ENCODE data around the gene SMIM23. TPM values are rescaled to one million over a fixed set of nuclear protein-coding genes. Genes with fewer than 3 reads are reported as not detected.

The SMIM23 gene
- polyA plus RNA-seq, 1 of the 3 experiments (the other 2 are of a cell fraction) = not detected

DNA sequence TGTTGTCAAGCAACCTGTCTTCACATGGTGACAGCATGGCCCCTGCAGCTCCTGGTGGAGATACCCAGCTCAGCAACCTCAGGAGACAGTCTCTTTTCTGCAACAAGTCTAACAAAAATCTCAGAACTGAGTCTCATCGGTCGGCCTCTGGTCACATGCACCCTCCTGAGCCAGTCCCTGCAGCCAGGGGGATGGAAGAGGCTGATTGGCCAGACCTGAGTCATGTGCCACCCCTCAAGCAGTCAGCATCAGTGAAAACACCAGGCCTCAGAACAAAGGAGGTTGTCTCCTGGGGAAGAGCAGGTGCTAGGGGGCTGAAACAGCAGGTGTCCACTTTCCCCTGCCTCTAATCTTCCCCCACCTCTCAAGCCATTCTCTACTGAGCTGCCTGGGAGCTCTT, 54.4 kb downstream of the SMIM23 start:
- POLR2A ChIA-PET = no interaction called here
- H3K27me3 ChIP-seq (ENCODE audit: insufficient read depth) = no peaks in the 10 kb centered on the region
- H3K9me2 ChIP-seq = no peaks in the 10 kb centered on the region
- H3K79me2 ChIP-seq (ENCODE audit: insufficient read depth) = no peaks in the 10 kb centered on the region
- no peak overlapping the region for H3K4me2 ChIP-seq
- H3F3A ChIP-seq (replicated peaks; ENCODE audit: insufficient read depth) = no peaks in the 10 kb centered on the region
- H3K36me3 ChIP-seq (replicated peaks in 1 of 2; ENCODE audit: control insufficient read depth in 1 of 2, insufficient read depth in 2 of 2, low read length in 1 of 2) = no peaks in the 10 kb centered on the region
- no peak overlapping the region for H3K9ac ChIP-seq
- no peaks in the 10 kb centered on the region for H3K9me3 ChIP-seq
- WGBS (ENCODE audit: low lambda C conversion rate) = 29% methylated on average over 2 of the region's 2 CpGs
- no peak overlapping the region for H3K4me3 ChIP-seq (ENCODE audit: low read depth in 2 of 2, low read length in 1 of 2)
- DNase-seq = no peak
- no peaks in the 10 kb centered on the region for H4K20me1 ChIP-seq (ENCODE audit: insufficient read depth)
- H3K4me1 ChIP-seq (ENCODE audit: control insufficient read depth in 1 of 2, insufficient read depth in 2 of 2, low read depth in 1 of 2, low read length in 1 of 2) = no peaks in the 10 kb centered on the region
- no peak overlapping the region for H2AFZ ChIP-seq (ENCODE audit: low read depth)
- CTCF ChIA-PET = interaction anchor here (1.3 to 2.0 kb wide), 2 partner anchors 18 to 421 kb away, joined by 6 to 7 read pairs; partner anchors contain the start of gene FGF18
- TF ChIP-seq, protein P1, sequence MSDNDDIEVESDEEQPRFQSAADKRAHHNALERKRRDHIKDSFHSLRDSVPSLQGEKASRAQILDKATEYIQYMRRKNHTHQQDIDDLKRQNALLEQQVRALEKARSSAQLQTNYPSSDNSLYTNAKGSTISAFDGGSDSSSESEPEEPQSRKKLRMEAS (IDR thresholded peaks at IDR 0.05; ENCODE audit: low read depth) = no peak
- TF ChIP-seq TCF12 (IDR thresholded peaks at IDR 0.05) = no peak
- TF ChIP-seq RXRA (IDR thresholded peaks at IDR 0.05; ENCODE audit: borderline replicate concordance, low read depth) = no peak
- no peak for TF ChIP-seq NFIC (IDR thresholded peaks at IDR 0.05; ENCODE audit: borderline replicate concordance)
- TF ChIP-seq, protein P2, sequence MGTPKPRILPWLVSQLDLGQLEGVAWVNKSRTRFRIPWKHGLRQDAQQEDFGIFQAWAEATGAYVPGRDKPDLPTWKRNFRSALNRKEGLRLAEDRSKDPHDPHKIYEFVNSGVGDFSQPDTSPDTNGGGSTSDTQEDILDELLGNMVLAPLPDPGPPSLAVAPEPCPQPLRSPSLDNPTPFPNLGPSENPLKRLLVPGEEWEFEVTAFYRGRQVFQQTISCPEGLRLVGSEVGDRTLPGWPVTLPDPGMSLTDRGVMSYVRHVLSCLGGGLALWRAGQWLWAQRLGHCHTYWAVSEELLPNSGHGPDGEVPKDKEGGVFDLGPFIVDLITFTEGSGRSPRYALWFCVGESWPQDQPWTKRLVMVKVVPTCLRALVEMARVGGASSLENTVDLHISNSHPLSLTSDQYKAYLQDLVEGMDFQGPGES (IDR thresholded peaks at IDR 0.05; ENCODE audit: low read depth, low read length) = no peak
- TF ChIP-seq POLR2AphosphoS5 (IDR thresholded peaks at IDR 0.05; ENCODE audit: low read depth, low read length) = no peak
- no peak for TF ChIP-seq SMC3 (IDR thresholded peaks at IDR 0.05; ENCODE audit: low read depth, low read length)
- TF ChIP-seq FOSL2 (IDR thresholded peaks at IDR 0.05; ENCODE audit: borderline replicate concordance, low read depth) = no peak
- TF ChIP-seq MEF2A (IDR thresholded peaks at IDR 0.05; ENCODE audit: borderline replicate concordance, low read depth) = no peak
- TF ChIP-seq, protein P3, sequence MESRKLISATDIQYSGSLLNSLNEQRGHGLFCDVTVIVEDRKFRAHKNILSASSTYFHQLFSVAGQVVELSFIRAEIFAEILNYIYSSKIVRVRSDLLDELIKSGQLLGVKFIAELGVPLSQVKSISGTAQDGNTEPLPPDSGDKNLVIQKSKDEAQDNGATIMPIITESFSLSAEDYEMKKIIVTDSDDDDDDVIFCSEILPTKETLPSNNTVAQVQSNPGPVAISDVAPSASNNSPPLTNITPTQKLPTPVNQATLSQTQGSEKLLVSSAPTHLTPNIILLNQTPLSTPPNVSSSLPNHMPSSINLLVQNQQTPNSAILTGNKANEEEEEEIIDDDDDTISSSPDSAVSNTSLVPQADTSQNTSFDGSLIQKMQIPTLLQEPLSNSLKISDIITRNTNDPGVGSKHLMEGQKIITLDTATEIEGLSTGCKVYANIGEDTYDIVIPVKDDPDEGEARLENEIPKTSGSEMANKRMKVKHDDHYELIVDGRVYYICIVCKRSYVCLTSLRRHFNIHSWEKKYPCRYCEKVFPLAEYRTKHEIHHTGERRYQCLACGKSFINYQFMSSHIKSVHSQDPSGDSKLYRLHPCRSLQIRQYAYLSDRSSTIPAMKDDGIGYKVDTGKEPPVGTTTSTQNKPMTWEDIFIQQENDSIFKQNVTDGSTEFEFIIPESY (IDR thresholded peaks at IDR 0.05; ENCODE audit: borderline replicate concordance, low read depth) = no peak
- TF ChIP-seq RAD21 (IDR thresholded peaks at IDR 0.05; ENCODE audit: low read length) = no peak
- no peak for TF ChIP-seq RCOR1 (IDR thresholded peaks at IDR 0.05; ENCODE audit: low read length)
- TF ChIP-seq YY1 (IDR thresholded peaks at IDR 0.05; ENCODE audit: low read depth) = no peak
- TF ChIP-seq RFX5 (IDR thresholded peaks at IDR 0.05; ENCODE audit: low read length) = no peak
- TF ChIP-seq MXI1 (IDR thresholded peaks at IDR 0.05; ENCODE audit: low read depth, low read length) = no peak
- TF ChIP-seq, protein P4, sequence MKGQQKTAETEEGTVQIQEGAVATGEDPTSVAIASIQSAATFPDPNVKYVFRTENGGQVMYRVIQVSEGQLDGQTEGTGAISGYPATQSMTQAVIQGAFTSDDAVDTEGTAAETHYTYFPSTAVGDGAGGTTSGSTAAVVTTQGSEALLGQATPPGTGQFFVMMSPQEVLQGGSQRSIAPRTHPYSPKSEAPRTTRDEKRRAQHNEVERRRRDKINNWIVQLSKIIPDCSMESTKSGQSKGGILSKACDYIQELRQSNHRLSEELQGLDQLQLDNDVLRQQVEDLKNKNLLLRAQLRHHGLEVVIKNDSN (IDR thresholded peaks at IDR 0.05; ENCODE audit: borderline replicate concordance, low read depth) = no peak
- TF ChIP-seq EP300 (IDR thresholded peaks at IDR 0.05; ENCODE audit: borderline replicate concordance in 1 of 2, low read depth in 1 of 2, low read length in 1 of 2) = no peak
- TF ChIP-seq, protein P5, sequence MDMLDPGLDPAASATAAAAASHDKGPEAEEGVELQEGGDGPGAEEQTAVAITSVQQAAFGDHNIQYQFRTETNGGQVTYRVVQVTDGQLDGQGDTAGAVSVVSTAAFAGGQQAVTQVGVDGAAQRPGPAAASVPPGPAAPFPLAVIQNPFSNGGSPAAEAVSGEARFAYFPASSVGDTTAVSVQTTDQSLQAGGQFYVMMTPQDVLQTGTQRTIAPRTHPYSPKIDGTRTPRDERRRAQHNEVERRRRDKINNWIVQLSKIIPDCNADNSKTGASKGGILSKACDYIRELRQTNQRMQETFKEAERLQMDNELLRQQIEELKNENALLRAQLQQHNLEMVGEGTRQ (IDR thresholded peaks at IDR 0.05; ENCODE audit: borderline replicate concordance, low read depth, low read length) = no peak
- no peak for TF ChIP-seq GATA2 (CRISPR knock-in tag; IDR thresholded peaks at IDR 0.05)
- TF ChIP-seq, protein P6, sequence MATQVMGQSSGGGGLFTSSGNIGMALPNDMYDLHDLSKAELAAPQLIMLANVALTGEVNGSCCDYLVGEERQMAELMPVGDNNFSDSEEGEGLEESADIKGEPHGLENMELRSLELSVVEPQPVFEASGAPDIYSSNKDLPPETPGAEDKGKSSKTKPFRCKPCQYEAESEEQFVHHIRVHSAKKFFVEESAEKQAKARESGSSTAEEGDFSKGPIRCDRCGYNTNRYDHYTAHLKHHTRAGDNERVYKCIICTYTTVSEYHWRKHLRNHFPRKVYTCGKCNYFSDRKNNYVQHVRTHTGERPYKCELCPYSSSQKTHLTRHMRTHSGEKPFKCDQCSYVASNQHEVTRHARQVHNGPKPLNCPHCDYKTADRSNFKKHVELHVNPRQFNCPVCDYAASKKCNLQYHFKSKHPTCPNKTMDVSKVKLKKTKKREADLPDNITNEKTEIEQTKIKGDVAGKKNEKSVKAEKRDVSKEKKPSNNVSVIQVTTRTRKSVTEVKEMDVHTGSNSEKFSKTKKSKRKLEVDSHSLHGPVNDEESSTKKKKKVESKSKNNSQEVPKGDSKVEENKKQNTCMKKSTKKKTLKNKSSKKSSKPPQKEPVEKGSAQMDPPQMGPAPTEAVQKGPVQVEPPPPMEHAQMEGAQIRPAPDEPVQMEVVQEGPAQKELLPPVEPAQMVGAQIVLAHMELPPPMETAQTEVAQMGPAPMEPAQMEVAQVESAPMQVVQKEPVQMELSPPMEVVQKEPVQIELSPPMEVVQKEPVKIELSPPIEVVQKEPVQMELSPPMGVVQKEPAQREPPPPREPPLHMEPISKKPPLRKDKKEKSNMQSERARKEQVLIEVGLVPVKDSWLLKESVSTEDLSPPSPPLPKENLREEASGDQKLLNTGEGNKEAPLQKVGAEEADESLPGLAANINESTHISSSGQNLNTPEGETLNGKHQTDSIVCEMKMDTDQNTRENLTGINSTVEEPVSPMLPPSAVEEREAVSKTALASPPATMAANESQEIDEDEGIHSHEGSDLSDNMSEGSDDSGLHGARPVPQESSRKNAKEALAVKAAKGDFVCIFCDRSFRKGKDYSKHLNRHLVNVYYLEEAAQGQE (IDR thresholded peaks at IDR 0.05; ENCODE audit: low read depth, low read length) = no peak
- no peak overlapping the region for H3K27ac ChIP-seq (ENCODE audit: low read depth in 2 of 2, low read length in 1 of 2)
